Neural crest cell (in vitro differentiated cells): Measurements from ENCODE around the gene KRTAP10-10. TPM values are rescaled to one million over a fixed set of nuclear protein-coding genes. Genes with fewer than 3 reads are reported as not detected.

Experiments
- DNase-seq: peaks from one replicate; pipeline ENCODE4 v3.0.0; 2021; ENCODE audit warnings: low read depth, mixed read lengths, low spot score
- H3K27ac Mint-ChIP-seq: one replicate; pipeline ENCODE4 v1.8.0; 2021; ENCODE audit warnings: mild to moderate bottlenecking, mixed read lengths; ENCODE audit not compliant: unreplicated experiment
- H3K27me3 Mint-ChIP-seq: 2 replicates; pipeline ENCODE4 v1.8.0; 2021; ENCODE audit warnings: low read depth, mild to moderate bottlenecking, mixed read lengths
- H3K36me3 Mint-ChIP-seq: 2 replicates; pipeline ENCODE4 v1.8.0; 2021; ENCODE audit warnings: low read depth, mild to moderate bottlenecking, mixed read lengths
- H3K4me1 Mint-ChIP-seq: 2 replicates; pipeline ENCODE4 v1.8.0; 2021; ENCODE audit warnings: mixed read lengths
- H3K4me3 Mint-ChIP-seq: one replicate; pipeline ENCODE4 v1.8.0; 2021; ENCODE audit warnings: mild to moderate bottlenecking, mixed read lengths
- H3K9me3 Mint-ChIP-seq: 2 replicates; pipeline ENCODE4 v1.8.0; 2021; ENCODE audit warnings: mixed read lengths
- total RNA-seq: library from RNA; stranded (reverse); gene quantifications from 2 replicates; pipeline ENCODE4 v1.2.1, GENCODE V29; 2021
- TF ChIP-seq, protein P1 (sequence below): fragments of 200-600 bp; sonication (generic); conservative IDR thresholded peaks from 2 replicates; pipeline ENCODE4 v1.5.0; 2021; ENCODE audit warnings: antibody characterized with exemption, mild to moderate bottlenecking

The KRTAP10-10 gene
- total RNA-seq, 1 donor from 2014 or later = not detected

DNA sequence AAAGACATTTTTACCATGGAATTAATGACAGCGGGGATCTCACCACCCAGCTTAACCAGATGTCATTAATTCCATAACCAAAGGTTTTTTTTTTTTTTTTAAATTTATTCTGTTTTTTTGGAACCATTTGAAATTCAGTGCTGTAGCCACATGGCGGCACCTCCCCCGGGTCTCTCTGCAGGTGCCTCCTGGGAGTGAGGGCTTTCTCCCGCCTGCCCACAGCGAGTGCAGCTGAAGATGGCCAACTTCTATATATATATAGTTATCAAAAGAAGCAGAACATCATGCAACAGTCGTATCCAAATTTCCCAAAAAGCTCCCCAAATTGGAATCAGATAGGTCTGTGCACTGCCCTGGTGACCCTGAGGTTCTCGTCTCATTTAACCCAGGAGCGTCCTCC lies 21.7 kb upstream of the KRTAP10-10 start:
- Mint-ChIP-seq H3K4me3 (no peak overlapping the region), H3K36me3 (peaks cover 12% of the 10 kb centered on the region), H3K9me3 (peaks cover 8% of the 10 kb centered on the region), H3K27ac (no peak overlapping the region), H3K27me3 (peaks cover 5% of the 10 kb centered on the region), H3K4me1 (no peaks in the 10 kb centered on the region)
- no peak for DNase-seq
- TF ChIP-seq, protein P1, sequence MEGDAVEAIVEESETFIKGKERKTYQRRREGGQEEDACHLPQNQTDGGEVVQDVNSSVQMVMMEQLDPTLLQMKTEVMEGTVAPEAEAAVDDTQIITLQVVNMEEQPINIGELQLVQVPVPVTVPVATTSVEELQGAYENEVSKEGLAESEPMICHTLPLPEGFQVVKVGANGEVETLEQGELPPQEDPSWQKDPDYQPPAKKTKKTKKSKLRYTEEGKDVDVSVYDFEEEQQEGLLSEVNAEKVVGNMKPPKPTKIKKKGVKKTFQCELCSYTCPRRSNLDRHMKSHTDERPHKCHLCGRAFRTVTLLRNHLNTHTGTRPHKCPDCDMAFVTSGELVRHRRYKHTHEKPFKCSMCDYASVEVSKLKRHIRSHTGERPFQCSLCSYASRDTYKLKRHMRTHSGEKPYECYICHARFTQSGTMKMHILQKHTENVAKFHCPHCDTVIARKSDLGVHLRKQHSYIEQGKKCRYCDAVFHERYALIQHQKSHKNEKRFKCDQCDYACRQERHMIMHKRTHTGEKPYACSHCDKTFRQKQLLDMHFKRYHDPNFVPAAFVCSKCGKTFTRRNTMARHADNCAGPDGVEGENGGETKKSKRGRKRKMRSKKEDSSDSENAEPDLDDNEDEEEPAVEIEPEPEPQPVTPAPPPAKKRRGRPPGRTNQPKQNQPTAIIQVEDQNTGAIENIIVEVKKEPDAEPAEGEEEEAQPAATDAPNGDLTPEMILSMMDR = no peak

DNA sequence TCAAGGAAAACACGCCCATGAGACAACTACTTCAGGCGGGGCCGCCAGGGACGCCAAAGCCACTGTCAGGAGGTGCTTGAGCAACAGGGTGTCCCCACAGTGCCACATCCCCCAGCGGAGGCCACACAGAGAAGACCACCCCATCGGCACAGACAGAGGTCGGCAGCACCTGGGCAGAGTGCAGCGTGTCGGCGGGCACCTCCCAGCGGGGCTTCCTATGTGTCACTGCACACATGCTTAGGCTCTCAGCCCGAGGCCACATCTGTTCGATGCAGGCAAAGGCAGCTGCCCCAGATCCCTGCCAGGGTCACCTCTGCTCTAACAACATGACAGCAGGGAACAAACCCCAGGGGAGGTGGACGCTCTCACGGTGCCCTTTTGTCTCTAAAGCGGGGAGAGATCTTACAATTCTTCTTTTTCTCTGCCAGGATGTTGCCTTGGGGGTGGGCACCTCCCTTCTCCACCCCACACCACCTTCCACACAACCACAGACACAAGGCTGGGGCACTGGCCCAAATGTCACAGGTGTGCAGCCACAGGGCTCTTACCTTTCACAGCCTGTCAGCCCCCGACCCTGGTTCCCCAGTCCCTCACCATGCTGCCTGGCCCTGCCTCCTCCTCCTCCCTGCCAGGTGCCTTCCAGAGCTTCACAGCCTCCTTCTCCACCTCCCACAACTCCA lies 21.1 kb upstream of the KRTAP10-10 start:
- no peak for DNase-seq
- peaks cover 8% of the 10 kb centered on the region for H3K27me3 Mint-ChIP-seq
- peaks cover 10% of the 10 kb centered on the region for H3K36me3 Mint-ChIP-seq

DNA sequence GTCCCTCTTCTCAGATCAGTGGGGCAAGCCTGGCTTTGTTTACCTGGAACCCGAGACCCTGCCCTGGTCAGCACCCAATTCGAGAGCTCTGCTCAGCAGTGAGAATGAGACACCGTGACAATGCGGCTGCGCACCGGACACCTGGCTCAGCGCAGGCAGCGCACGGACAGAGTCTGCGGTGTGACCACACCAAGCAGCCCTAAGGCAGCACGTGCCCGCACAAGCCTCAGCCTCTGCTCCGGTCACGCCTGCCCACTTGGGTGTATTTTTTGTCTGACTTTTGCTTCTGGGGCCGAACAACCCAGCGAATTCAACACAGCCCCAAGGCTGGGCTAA lies 20.6 kb upstream of the KRTAP10-10 start:
- TF ChIP-seq, protein P1 = no peak
- no peak for DNase-seq
- H3K4me1 Mint-ChIP-seq = no peaks in the 10 kb centered on the region
- no peak overlapping the region for H3K4me3 Mint-ChIP-seq
- H3K27me3 Mint-ChIP-seq = peaks cover 8% of the 10 kb centered on the region
- H3K27ac Mint-ChIP-seq = no peak overlapping the region
- peaks cover 8% of the 10 kb centered on the region for H3K9me3 Mint-ChIP-seq
- peaks cover 6% of the 10 kb centered on the region for H3K36me3 Mint-ChIP-seq

More for the DNA sequence above, 21.1 kb upstream of the KRTAP10-10 start:
- Mint-ChIP-seq H3K9me3 (peaks cover 11% of the 10 kb centered on the region), H3K4me3 (no peak overlapping the region), H3K27ac (no peak overlapping the region), H3K4me1 (no peaks in the 10 kb centered on the region)
- TF ChIP-seq, protein P1 = no peak

DNA sequence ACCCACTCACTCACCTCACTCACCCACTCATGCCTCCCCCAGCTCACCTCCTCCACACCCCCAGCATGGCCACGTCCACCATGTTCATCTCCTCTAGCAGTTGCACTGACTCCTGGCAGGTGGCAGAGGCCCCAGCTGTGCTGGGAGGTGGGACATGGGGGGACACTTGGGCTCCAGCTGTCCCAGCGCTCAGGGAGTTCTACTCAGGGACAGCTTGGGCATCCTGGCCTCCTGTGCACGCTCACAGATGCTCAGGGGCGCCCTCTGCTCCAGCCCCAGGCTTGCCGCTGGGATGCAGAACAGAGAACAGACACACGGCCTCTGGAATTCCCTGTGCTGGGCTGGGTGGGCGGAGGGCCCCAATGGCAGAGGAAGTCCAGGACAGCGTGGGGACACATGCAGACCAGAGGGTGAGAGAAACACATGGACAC lies 20.1 kb upstream of the KRTAP10-10 start:
- Mint-ChIP-seq H3K36me3 (peaks cover 6% of the 10 kb centered on the region), H3K27ac (no peak overlapping the region), H3K9me3 (peaks cover 11% of the 10 kb centered on the region), H3K4me3 (no peak overlapping the region), H3K4me1 (no peaks in the 10 kb centered on the region), H3K27me3 (peaks cover 8% of the 10 kb centered on the region)
- no peak for DNase-seq
- TF ChIP-seq, protein P1 = no peak

DNA sequence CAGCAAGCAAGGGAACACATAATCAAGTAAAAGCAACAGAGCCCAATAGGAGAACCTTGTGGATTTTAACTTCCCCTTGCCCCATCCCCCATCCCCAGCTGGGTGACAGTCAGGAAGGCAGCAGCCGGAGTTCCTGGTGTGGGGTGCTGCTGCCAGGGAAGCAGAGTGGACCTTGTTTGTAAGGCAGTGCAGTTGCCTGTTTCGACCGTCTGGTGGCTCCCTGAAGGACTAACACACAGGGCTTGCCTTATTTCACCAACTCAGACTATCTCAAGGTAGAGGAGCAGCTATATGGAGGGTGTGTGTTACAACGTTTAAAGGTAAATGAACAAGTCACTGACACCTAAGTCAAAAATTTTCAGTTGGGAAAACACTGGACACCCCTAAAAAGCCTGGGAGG lies 18.7 kb upstream of the KRTAP10-10 start:
- Mint-ChIP-seq H3K4me1 (no peaks in the 10 kb centered on the region), H3K36me3 (peaks cover 8% of the 10 kb centered on the region), H3K9me3 (peaks cover 16% of the 10 kb centered on the region), H3K27me3 (peaks cover 8% of the 10 kb centered on the region), H3K27ac (no peak overlapping the region), H3K4me3 (no peak overlapping the region)
- TF ChIP-seq, protein P1 = peak; percentile 18
- DNase-seq = no peak
